LNCAP (cell line): ENCODE results near the gene MOCS1.

Experiments
- CTCF ChIP-seq: fragments of 450-650 bp; IDR thresholded peaks from 2 replicates; pipeline ENCODE4 v1.5.1; 2017; ENCODE audit warnings: mild to moderate bottlenecking

MOCS1 gene

GRCh38 chr6:39865011-39865888 lies 69.0 kb downstream of the MOCS1 start:
- peak; percentile 76 for TF ChIP-seq CTCF

- no peak for TF ChIP-seq CTCF
Measured at GRCh38 chr6:39861663-39862062, 72.6 kb downstream of the MOCS1 start.

GRCh38 chr6:39859025-39859424 lies 75.2 kb downstream of the MOCS1 start:
- TF ChIP-seq CTCF: no peak

- no peak for TF ChIP-seq CTCF
Measured at GRCh38 chr6:39855356-39855995, 78.8 kb downstream of the MOCS1 start.
